HCT116 (cell line): ENCODE measurements around the gene C13orf46. TPM values are rescaled to one million over a fixed set of nuclear protein-coding genes. Genes with fewer than 3 reads are reported as not detected.

Experiments
- ATAC-seq: fragments of 200-7000 bp; cut with Tn5 transposase; 2 replicates; pipeline ENCODE4 v1.9.1; 2020; ENCODE audit warnings: mild to moderate bottlenecking, moderate library complexity
- BruUV-seq: library from RNA; stranded (reverse); fragments of 400-500 nt; replicated peaks from 2 replicates; lab custom pipeline; 2021; lab: Mats Ljungman, UMichigan
- CTCF ChIA-PET: fragments of 300-600 bp; sonication (Branson Sonifier 250); formaldehyde crosslinking; loops from one replicate; lab custom pipeline; 2021; ENCODE audit warnings: antibody characterized with exemption; lab: Charles Lee
- POLR2A ChIA-PET: fragments of 300-600, 350-600 bp; sonication (Branson Sonifier 250); formaldehyde crosslinking; loops from one replicate; lab custom pipeline; 2021; ENCODE audit warnings: antibody characterized with exemption; lab: Charles Lee
- RAD21 ChIA-PET, 2 experiments: fragments of 300-600 bp; sonication (Branson Sonifier 250); formaldehyde crosslinking; loops; one replicate each; lab custom pipeline; 2023; ENCODE audit warnings: low total read pairs in 2 of 2; ENCODE audit not compliant: uncharacterized antibody in 2 of 2, unreplicated experiment in 2 of 2, low non-redundant PET in 1 of 2; lab: Charles Lee
- DNase-seq: peaks from one replicate; pipeline ENCODE4 v3.0.0-alpha.2; 2010; ENCODE audit warnings: low read depth, low spot score
- H2AFZ ChIP-seq: fragments of 200-600 bp; shearing (Covaris generic), sonication (generic); 2 replicates; pipeline ENCODE4 v1.6.1; 2017; ENCODE audit warnings: low read depth, mixed run types, mixed read lengths, antibody characterized with exemption, low read length; ENCODE audit not compliant: poor library complexity, severe bottlenecking
- H3K27ac ChIP-seq: 2 replicates; pipeline ENCODE4 v1.5.1; 2012; ENCODE audit warnings: low read depth, low read length
- H3K27me3 ChIP-seq: fragments of 200-600 bp; sonication (generic); 2 replicates; pipeline ENCODE4 v1.6.1; 2016; ENCODE audit warnings: mixed run types, low read length, mixed read lengths; ENCODE audit not compliant: insufficient read depth
- H3K36me3 ChIP-seq, 2 experiments: fragments of 200-500 bp in 1 of 2; fragments of 200-600 bp in 1 of 2; sonication (Bioruptor generic) in 1 of 2; sonication (generic) in 1 of 2; 2 replicates each; pipeline versions ENCODE4 v1.5.1 to v1.6.1; 2014 to 2016; ENCODE audit warnings: low read length in 2 of 2, inconsistent platforms in 1 of 2, mixed read lengths in 1 of 2, mixed run types in 1 of 2; ENCODE audit not compliant: insufficient read depth in 2 of 2, control insufficient read depth in 1 of 2
- H3K4me1 ChIP-seq, 2 experiments: fragments of 200-600 bp in 1 of 2; sonication (generic) in 1 of 2; 2 replicates each; pipeline versions ENCODE4 v1.5.1 to v1.6.1; 2012 to 2017; ENCODE audit warnings: low read length in 2 of 2, inconsistent platforms in 1 of 2, mild to moderate bottlenecking in 1 of 2, mixed read lengths in 1 of 2, mixed run types in 1 of 2, moderate library complexity in 1 of 2; ENCODE audit not compliant: insufficient read depth in 2 of 2, control insufficient read depth in 1 of 2
- H3K4me2 ChIP-seq: fragments of 200-600 bp; sonication (generic); 2 replicates; pipeline ENCODE4 v1.6.1; 2017; ENCODE audit warnings: mixed run types, low read length, mixed read lengths
- H3K4me3 ChIP-seq, 2 experiments: fragments of 200-600 bp in 1 of 2; sonication (generic) in 1 of 2; replicated peaks in 1 of 2; 2 replicates each; pipeline ENCODE4 v1.5.1; 2011 to 2016; ENCODE audit warnings: low read length in 2 of 2, control low read depth in 1 of 2, low read depth in 1 of 2, mild to moderate bottlenecking in 1 of 2, mixed read lengths in 1 of 2, mixed run types in 1 of 2
- H3K79me2 ChIP-seq: fragments of 200-600 bp; sonication (generic); 2 replicates; pipeline ENCODE4 v1.6.1; 2017; ENCODE audit warnings: mild to moderate bottlenecking, mixed run types, low read length, moderate library complexity, mixed read lengths; ENCODE audit not compliant: insufficient read depth
- H3K9ac ChIP-seq: fragments of 200-600 bp; sonication (generic); 2 replicates; pipeline ENCODE4 v1.6.1; 2016; ENCODE audit warnings: low read length, mixed read lengths
- H3K9me2 ChIP-seq: fragments of 200-600 bp; sonication (generic), shearing (Covaris generic); 2 replicates; pipeline ENCODE4 v1.6.1; 2017; ENCODE audit warnings: mixed run types, mild to moderate bottlenecking, moderate library complexity; ENCODE audit not compliant: insufficient read depth
- H3K9me3 ChIP-seq, 2 experiments: fragments of 200-500 bp in 1 of 2; fragments of 200-600 bp in 1 of 2; sonication (Bioruptor generic) in 1 of 2; sonication (generic) in 1 of 2; 2 replicates each; pipeline ENCODE4 v1.6.1; 2014 to 2017; ENCODE audit warnings: low read length in 2 of 2, mixed read lengths in 2 of 2, inconsistent platforms in 1 of 2, low read depth in 1 of 2, mild to moderate bottlenecking in 1 of 2, mixed run types in 1 of 2, moderate library complexity in 1 of 2; ENCODE audit not compliant: control insufficient read depth in 1 of 2, insufficient read depth in 1 of 2
- H4K20me1 ChIP-seq: fragments of 200-600 bp; sonication (generic), shearing (Covaris generic); 2 replicates; pipeline ENCODE4 v1.6.1; 2017; ENCODE audit warnings: mixed run types, mild to moderate bottlenecking, moderate library complexity; ENCODE audit not compliant: insufficient read depth
- EGR1 ChIP-seq: IDR thresholded peaks from 2 replicates; pipeline ENCODE4 v1.6.1; 2012; ENCODE audit warnings: low read depth
- ELF1 ChIP-seq: IDR thresholded peaks from 2 replicates; pipeline ENCODE4 v1.6.1; 2012; ENCODE audit warnings: low read depth, borderline replicate concordance
- EZH2 ChIP-seq: fragments of 200-600 bp; sonication (generic); IDR thresholded peaks from 2 replicates; pipeline ENCODE4 v1.6.1; 2017; ENCODE audit warnings: antibody characterized with exemption, mixed run types
- POLR2A ChIP-seq: IDR thresholded peaks from 2 replicates; pipeline ENCODE4 v1.7.0; 2011; ENCODE audit warnings: borderline replicate concordance; ENCODE audit not compliant: insufficient read depth, insufficient read length; ENCODE audit errors: extremely low read depth
- POLR2AphosphoS5 ChIP-seq: IDR thresholded peaks from 2 replicates; pipeline ENCODE4 v1.6.1; 2011; ENCODE audit warnings: mild to moderate bottlenecking, low read depth, low read length, moderate library complexity
- RAD21 ChIP-seq: IDR thresholded peaks from 2 replicates; pipeline ENCODE4 v1.6.1; 2012; ENCODE audit warnings: low read depth, mild to moderate bottlenecking
- SP1 ChIP-seq: IDR thresholded peaks from 2 replicates; pipeline ENCODE4 v1.6.1; 2012; ENCODE audit warnings: low read depth
- TCF7L2 ChIP-seq: IDR thresholded peaks from 2 replicates; pipeline ENCODE4 v1.7.0; 2011; ENCODE audit warnings: borderline replicate concordance, inconsistent platforms; ENCODE audit not compliant: insufficient read depth, insufficient read length; ENCODE audit errors: extremely low read depth
- YY1 ChIP-seq: IDR thresholded peaks from 2 replicates; pipeline ENCODE4 v1.6.1; 2011; ENCODE audit warnings: low read length, low read depth, moderate library complexity, mild to moderate bottlenecking; ENCODE audit not compliant: insufficient replicate concordance; ENCODE audit errors: extremely low read depth
- intact Hi-C: fragments of 100-400 bp; cut with micrococcal nuclease; formaldehyde crosslinking; loops from 2 replicates; pipeline ENCODE4 v1.10.0; 2022
- total RNA-seq: library from RNA; stranded (reverse); gene quantifications from one replicate; pipeline ENCODE4 v1.2.1, GENCODE V29; 2021; ENCODE audit not compliant: unreplicated experiment

The C13orf46 gene
- total RNA-seq, 1 experiment from 2014 or later: 0.93 TPM

DNA sequence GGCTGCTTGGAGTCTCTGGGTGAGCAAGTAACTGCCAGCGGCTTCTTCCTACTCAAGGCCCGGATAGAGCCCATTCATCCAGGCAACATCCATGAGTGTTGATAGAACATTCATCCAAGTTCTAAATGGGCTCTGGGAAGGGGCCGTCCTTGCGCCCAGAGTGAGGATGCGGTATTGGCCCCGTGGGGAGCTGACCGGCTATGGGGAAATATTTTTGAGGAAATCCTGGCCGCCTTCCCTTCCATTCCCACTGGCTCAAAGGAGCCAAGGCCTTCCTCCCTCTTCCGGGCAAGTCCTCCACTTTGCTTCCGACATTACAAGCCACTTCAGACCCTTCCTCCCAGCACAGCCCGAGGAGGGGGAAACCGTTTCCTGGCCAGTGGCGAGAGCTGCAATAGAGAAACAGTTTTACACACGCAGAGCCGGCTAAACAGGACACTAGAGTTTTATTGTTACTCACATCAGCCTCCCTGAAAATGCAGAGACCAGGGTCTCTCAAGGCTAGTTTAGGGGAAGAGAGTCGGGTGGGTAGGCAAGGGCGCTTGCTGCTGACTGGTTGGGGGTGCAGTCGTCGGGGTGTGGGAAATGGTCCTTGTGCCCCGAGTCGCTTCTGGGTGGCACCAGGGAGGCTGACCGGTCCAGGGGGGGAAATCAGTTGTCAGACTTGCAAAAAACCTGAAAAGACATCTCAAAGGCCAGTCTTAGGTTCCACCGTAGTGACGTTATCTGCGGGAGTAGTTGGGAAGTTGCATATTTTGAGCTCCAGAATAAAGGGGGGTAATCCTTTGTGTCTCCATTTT, 37.5 kb downstream of the C13orf46 start:
- Histone ChIP-seq H2AFZ (no peak overlapping the region), H3K9ac (no peak overlapping the region), H3K27me3 (no peaks in the 10 kb centered on the region), H3K9me3 (no peaks in the 10 kb centered on the region), H3K4me2 (no peak overlapping the region), H4K20me1 (no peaks in the 10 kb centered on the region), H3K4me3 (no peak overlapping the region), H3K4me1 (no peaks in the 10 kb centered on the region), H3K9me2 (no peaks in the 10 kb centered on the region), H3K79me2 (no peaks in the 10 kb centered on the region), H3K36me3 (no peaks in the 10 kb centered on the region), H3K27ac (no peak overlapping the region)
- DNase-seq (no peak), ATAC-seq (no peak)
- no TSS peak for BruUV-seq
- ChIA-PET CTCF (no interaction called here), POLR2A (no interaction called here), RAD21 (no interaction called here)
- no peak for TF ChIP-seq RAD21
- intact Hi-C loops: no loop called here

DNA sequence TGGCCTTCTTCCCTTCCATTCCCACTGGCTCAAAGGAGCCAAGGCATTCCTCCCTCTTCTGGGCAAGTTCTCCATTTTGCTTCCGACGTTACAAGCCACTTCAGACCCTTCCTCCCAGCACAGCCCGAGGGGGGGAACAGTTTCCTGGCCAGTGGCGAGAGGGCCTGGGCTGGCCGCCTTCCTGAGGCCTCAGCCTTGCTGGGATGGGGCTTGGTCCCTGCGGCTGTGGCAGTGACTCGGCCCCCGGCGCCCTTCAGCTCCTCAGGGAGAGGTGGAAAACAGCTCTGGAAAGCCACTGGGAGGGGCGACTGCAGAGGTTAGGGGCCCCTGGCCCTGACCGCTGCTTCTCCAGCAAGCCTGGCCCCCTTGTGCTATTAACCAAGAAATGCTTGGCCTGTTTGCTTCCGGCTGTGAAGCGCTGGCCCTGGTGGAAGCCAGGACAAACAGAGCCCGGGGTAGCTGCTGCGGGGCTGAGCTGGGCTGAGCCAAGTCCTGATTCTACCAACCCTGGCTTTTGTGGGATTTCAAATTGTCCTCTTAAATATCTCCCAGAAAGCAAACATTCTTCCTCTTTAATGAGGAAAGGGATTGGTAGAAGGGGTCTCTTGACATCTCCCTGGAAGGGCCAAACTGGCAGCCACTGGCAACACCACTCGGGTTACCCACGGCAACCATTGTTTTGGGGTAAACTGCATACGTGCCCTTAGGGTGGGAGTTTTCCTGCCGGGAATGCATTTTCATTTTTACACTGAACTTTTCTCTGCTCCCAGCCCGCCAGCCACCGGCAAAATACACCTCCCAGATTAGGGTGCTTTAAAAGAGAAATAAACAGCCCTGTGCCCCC, 38.7 kb downstream of the C13orf46 start:
- H3K27ac ChIP-seq: no peak overlapping the region
- CTCF ChIA-PET: no interaction called here
- no peak for TF ChIP-seq SP1
- no peak for TF ChIP-seq RAD21
- no peak for TF ChIP-seq ELF1
- TF ChIP-seq EZH2: no peak
- no peak for TF ChIP-seq EGR1
- no peak for TF ChIP-seq POLR2A
- no peak for TF ChIP-seq YY1
- TF ChIP-seq TCF7L2: no peak
- no peak for TF ChIP-seq POLR2AphosphoS5
- TF ChIP-seq, all 23 proteins: peak for 0
- no peaks in the 10 kb centered on the region for H3K36me3 ChIP-seq
- ATAC-seq: no peak
- no peaks in the 10 kb centered on the region for H4K20me1 ChIP-seq
- no peak for DNase-seq
- no peak overlapping the region for H2AFZ ChIP-seq
- no TSS peak for BruUV-seq
- H3K27me3 ChIP-seq: no peaks in the 10 kb centered on the region
- intact Hi-C loops: no loop called here
- no peak overlapping the region for H3K4me3 ChIP-seq
- ChIA-PET POLR2A (no interaction called here), RAD21 (no interaction called here)
- H3K79me2 ChIP-seq: no peaks in the 10 kb centered on the region
- no peaks in the 10 kb centered on the region for H3K9me2 ChIP-seq
- no peak overlapping the region for H3K9ac ChIP-seq
- no peaks in the 10 kb centered on the region for H3K9me3 ChIP-seq
- no peak overlapping the region for H3K4me2 ChIP-seq
- H3K4me1 ChIP-seq: no peaks in the 10 kb centered on the region
